ENCODE measurements around the gene MAPT.
A peak's percentile ranks its signal among the peaks of the same experiment; 100 is the strongest.

The MAPT gene

DNA sequence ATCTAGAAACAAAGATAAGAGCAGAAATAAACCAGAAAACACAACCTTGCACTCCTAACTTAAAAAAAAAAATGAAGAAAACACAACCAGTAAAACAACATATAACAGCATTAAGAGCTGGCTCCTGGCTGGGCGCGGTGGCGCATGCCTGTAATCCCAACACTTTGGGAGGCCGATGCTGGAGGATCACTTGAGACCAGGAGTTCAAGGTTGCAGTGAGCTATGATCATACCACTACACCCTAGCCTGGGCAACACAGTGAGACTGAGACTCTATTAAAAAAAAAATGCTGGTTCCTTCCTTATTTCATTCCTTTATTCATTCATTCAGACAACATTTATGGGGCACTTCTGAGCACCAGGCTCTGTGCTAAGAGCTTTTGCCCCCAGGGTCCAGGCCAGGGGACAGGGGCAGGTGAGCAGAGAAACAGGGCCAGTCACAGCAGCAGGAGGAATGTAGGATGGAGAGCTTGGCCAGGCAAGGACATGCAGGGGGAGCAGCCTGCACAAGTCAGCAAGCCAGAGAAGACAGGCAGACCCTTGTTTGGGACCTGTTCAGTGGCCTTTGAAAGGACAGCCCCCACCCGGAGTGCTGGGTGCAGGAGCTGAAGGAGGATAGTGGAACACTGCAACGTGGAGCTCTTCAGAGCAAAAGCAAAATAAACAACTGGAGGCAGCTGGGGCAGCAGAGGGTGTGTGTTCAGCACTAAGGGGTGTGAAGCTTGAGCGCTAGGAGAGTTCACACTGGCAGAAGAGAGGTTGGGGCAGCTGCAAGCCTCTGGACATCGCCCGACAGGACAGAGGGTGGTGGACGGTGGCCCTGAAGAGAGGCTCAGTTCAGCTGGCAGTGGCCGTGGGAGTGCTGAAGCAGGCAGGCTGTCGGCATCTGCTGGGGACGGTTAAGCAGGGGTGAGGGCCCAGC is 107.3 kb downstream of the MAPT start:
- Histone ChIP-seq H4K20me1 (ENCODE audit: insufficient read depth, low read length) (no peaks in the 10 kb centered on the region), H3K27me3 (replicated peaks; ENCODE audit: insufficient read depth, low read length) (no peaks in the 10 kb centered on the region), H3K9ac (ENCODE audit: low read length) (no peak overlapping the region), H3K9me3 (replicated peaks; ENCODE audit: insufficient read depth, low read length) (no peaks in the 10 kb centered on the region), H3K9me2 (replicated peaks; ENCODE audit: insufficient read depth, low read length) (no peaks in the 10 kb centered on the region), H3K4me3 (ENCODE audit: low read length) (no peak overlapping the region), H3F3A (ENCODE audit: insufficient read depth, low read length) (no peaks in the 10 kb centered on the region), H3K36me3 (replicated peaks; ENCODE audit: insufficient read depth, low read length) (no peaks in the 10 kb centered on the region), H3K79me2 (ENCODE audit: low read length) (no peaks in the 10 kb centered on the region), H3K4me1 (ENCODE audit: low read length) (no peaks in the 10 kb centered on the region), H3K27ac (ENCODE audit: low read length) (no peak overlapping the region), H3K4me2 (ENCODE audit: low read depth, low read length) (no peak overlapping the region), H2AFZ (ENCODE audit: low read length) (no peak overlapping the region)
- no peak for DNase-seq
- no peak for TF ChIP-seq EZH2phosphoT487 (IDR thresholded peaks at IDR 0.05; ENCODE audit: low read length)

- no peak overlapping the region for H3K4me3 ChIP-seq (ENCODE audit: low read length)
- H3K27ac ChIP-seq (ENCODE audit: low read length) = no peak overlapping the region
- TF ChIP-seq EZH2phosphoT487 (IDR thresholded peaks at IDR 0.05; ENCODE audit: low read length) (no peak), EZH2 (optimal IDR thresholded peaks at IDR 0.05; ENCODE audit: low read depth, low read length) (no peak)
- TF ChIP-seq, protein P1, sequence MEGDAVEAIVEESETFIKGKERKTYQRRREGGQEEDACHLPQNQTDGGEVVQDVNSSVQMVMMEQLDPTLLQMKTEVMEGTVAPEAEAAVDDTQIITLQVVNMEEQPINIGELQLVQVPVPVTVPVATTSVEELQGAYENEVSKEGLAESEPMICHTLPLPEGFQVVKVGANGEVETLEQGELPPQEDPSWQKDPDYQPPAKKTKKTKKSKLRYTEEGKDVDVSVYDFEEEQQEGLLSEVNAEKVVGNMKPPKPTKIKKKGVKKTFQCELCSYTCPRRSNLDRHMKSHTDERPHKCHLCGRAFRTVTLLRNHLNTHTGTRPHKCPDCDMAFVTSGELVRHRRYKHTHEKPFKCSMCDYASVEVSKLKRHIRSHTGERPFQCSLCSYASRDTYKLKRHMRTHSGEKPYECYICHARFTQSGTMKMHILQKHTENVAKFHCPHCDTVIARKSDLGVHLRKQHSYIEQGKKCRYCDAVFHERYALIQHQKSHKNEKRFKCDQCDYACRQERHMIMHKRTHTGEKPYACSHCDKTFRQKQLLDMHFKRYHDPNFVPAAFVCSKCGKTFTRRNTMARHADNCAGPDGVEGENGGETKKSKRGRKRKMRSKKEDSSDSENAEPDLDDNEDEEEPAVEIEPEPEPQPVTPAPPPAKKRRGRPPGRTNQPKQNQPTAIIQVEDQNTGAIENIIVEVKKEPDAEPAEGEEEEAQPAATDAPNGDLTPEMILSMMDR (IDR thresholded peaks at IDR 0.05; ENCODE audit: low read length) = peak; percentile 84
- H3K9ac ChIP-seq (ENCODE audit: low read length) = no peak overlapping the region
- H3F3A ChIP-seq (ENCODE audit: insufficient read depth, low read length) = no peaks in the 10 kb centered on the region
- H3K9me2 ChIP-seq (replicated peaks; ENCODE audit: insufficient read depth, low read length) = no peaks in the 10 kb centered on the region
- no peak overlapping the region for H3K4me2 ChIP-seq (ENCODE audit: low read depth, low read length)
- no peaks in the 10 kb centered on the region for H4K20me1 ChIP-seq (ENCODE audit: insufficient read depth, low read length)
- H3K9me3 ChIP-seq (replicated peaks; ENCODE audit: insufficient read depth, low read length) = no peaks in the 10 kb centered on the region
- H3K4me1 ChIP-seq (ENCODE audit: low read length) = no peaks in the 10 kb centered on the region
- DNase-seq = peak; percentile 56
- H3K27me3 ChIP-seq (replicated peaks; ENCODE audit: insufficient read depth, low read length) = no peaks in the 10 kb centered on the region
- H2AFZ ChIP-seq (ENCODE audit: low read length) = peak overlapping the region; percentile 35; the same call in 1 of the 2 replicates
- no peaks in the 10 kb centered on the region for H3K36me3 ChIP-seq (replicated peaks; ENCODE audit: insufficient read depth, low read length)
- no peaks in the 10 kb centered on the region for H3K79me2 ChIP-seq (ENCODE audit: low read length)
Observed at GRCh38 chr17:46002311-46002972, 108.1 kb downstream of the MAPT start.

DNA sequence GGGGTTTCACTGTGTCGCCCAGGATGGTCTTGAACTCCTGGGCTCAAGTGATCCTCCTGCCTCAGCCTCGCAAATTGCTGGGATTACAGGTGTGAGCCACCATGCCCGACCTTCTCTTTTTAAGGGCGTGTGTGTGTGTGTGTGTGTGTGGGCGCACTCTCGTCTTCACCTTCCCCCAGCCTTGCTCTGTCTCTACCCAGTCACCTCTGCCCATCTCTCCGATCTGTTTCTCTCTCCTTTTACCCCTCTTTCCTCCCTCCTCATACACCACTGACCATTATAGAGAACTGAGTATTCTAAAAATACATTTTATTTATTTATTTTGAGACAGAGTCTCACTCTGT is 108.6 kb downstream of the MAPT start:
- Histone ChIP-seq H3K4me1 (ENCODE audit: low read length) (no peaks in the 10 kb centered on the region), H3F3A (ENCODE audit: insufficient read depth, low read length) (no peaks in the 10 kb centered on the region), H3K27me3 (replicated peaks; ENCODE audit: insufficient read depth, low read length) (no peaks in the 10 kb centered on the region), H3K4me3 (ENCODE audit: low read length) (no peak overlapping the region), H3K4me2 (ENCODE audit: low read depth, low read length) (no peak overlapping the region), H4K20me1 (ENCODE audit: insufficient read depth, low read length) (no peaks in the 10 kb centered on the region), H2AFZ (ENCODE audit: low read length) (peak overlapping the region; percentile 35; the same call in 1 of the 2 replicates), H3K9ac (ENCODE audit: low read length) (no peak overlapping the region), H3K79me2 (ENCODE audit: low read length) (no peaks in the 10 kb centered on the region), H3K27ac (ENCODE audit: low read length) (no peak overlapping the region), H3K36me3 (replicated peaks; ENCODE audit: insufficient read depth, low read length) (no peaks in the 10 kb centered on the region), H3K9me3 (replicated peaks; ENCODE audit: insufficient read depth, low read length) (no peaks in the 10 kb centered on the region), H3K9me2 (replicated peaks; ENCODE audit: insufficient read depth, low read length) (no peaks in the 10 kb centered on the region)
- no peak for DNase-seq
- TF ChIP-seq, protein P1 (IDR thresholded peaks at IDR 0.05; ENCODE audit: low read length) = no peak
- no peak for TF ChIP-seq EZH2phosphoT487 (IDR thresholded peaks at IDR 0.05; ENCODE audit: low read length)
- TF ChIP-seq EZH2 (optimal IDR thresholded peaks at IDR 0.05; ENCODE audit: low read depth, low read length) = no peak
